ENCODE data around the gene CKM.
"Not testable (repeated sequence)": the region's sequence is repeated elsewhere in the genome, so short reads cannot be mapped to it uniquely, and the experiment has no call there.

CKM gene

GRCh38 chr19:45348367-45349125 is 25.9 kb upstream of the CKM start:
- no peak for DNase-seq

GRCh38 chr19:45347570-45348366 is 25.1 kb upstream of the CKM start:
- no peak for DNase-seq

- no peak for DNase-seq
Measured at GRCh38 chr19:45346449-45346848, 23.8 kb upstream of the CKM start.

- no peak for DNase-seq
Measured at GRCh38 chr19:45345506-45345860, 22.8 kb upstream of the CKM start.

- DNase-seq: no peak
Measured at GRCh38 chr19:45344621-45345505, 22.2 kb upstream of the CKM start.

- no peak for DNase-seq
Measured at GRCh38 chr19:45342911-45343310, 20.2 kb upstream of the CKM start.

- DNase-seq: no peak
Measured at GRCh38 chr19:45340899-45341453, 18.3 kb upstream of the CKM start.

GRCh38 chr19:45340232-45340898 is 17.7 kb upstream of the CKM start, which contains the start of gene KLC3:
Gene KLC3 (plus strand): TSS chr19:45340750. CDS start chr19:45345542, 4,792 bp downstream.
- peak; percentile 17 for DNase-seq

- no peak for DNase-seq
Measured at GRCh38 chr19:45339629-45340028, 17.0 kb upstream of the CKM start.

GRCh38 chr19:45336696-45337251 is 14.1 kb upstream of the CKM start:
- no peak for DNase-seq

- not testable (repeated sequence) for DNase-seq
Measured at GRCh38 chr19:45334881-45335280, 12.2 kb upstream of the CKM start.

- DNase-seq: no peak
Measured at GRCh38 chr19:45333609-45334303, 11.1 kb upstream of the CKM start.

- DNase-seq: no peak
Measured at GRCh38 chr19:45331411-45331810, 8.7 kb upstream of the CKM start.

- no peak for DNase-seq
Measured at GRCh38 chr19:45327404-45328143, 4.9 kb upstream of the CKM start.

GRCh38 chr19:45324349-45324907 is 1.8 kb upstream of the CKM start:
- DNase-seq: no peak

- DNase-seq: no peak
Measured at GRCh38 chr19:45323671-45324081, 1.0 kb upstream of the CKM start.

GRCh38 chr19:45322311-45322710 is 364 bp downstream of the CKM start:
- DNase-seq: no peak

GRCh38 chr19:45321848-45322247 is 827 bp downstream of the CKM start:
- no peak for DNase-seq

GRCh38 chr19:45320997-45321775 is 1.5 kb downstream of the CKM start:
- no peak for DNase-seq
